Lung (tissue), 12 donors: ENCODE results near the gene FAM185A. TPM values are rescaled to one million over a fixed set of nuclear protein-coding genes. Genes with fewer than 3 reads are reported as not detected.

Source experiments
- ATAC-seq: fragments of 200-7000 bp; cut with Tn5 transposase; one replicate; pipeline ENCODE4 v1.9.1; 2020; ENCODE audit warnings: moderate number of reproducible peaks; ENCODE audit not compliant: insufficient read depth, low FRiP score
- DNase-seq, 3 donors: peaks; one replicate each; pipeline ENCODE4 v3.0.0-alpha.2; 2013 to 2017
- H3K27ac ChIP-seq, 2 donors: one replicate each; pipeline ENCODE4 v1.5.1; 2013; ENCODE audit warnings: mild to moderate bottlenecking in 2 of 2, moderate library complexity in 2 of 2, control low read depth in 1 of 2, inconsistent platforms in 1 of 2, low read depth in 1 of 2, low read length in 1 of 2
- H3K27me3 ChIP-seq, 3 donors: one replicate each; pipeline ENCODE4 v1.5.1; 2013; ENCODE audit warnings: low read length in 2 of 3; ENCODE audit not compliant: control insufficient read depth in 3 of 3, insufficient read depth in 3 of 3
- H3K36me3 ChIP-seq, 4 donors: one replicate each; pipeline ENCODE4 v1.5.1; 2013; ENCODE audit warnings: low read length in 4 of 4, mild to moderate bottlenecking in 1 of 4, moderate library complexity in 1 of 4; ENCODE audit not compliant: control insufficient read depth in 4 of 4, insufficient read depth in 4 of 4
- H3K4me1 ChIP-seq, 5 donors: one replicate each; pipeline ENCODE4 v1.5.1; 2013; ENCODE audit warnings: low read length in 5 of 5, mild to moderate bottlenecking in 2 of 5, moderate library complexity in 1 of 5; ENCODE audit not compliant: control insufficient read depth in 5 of 5, insufficient read depth in 5 of 5
- H3K4me3 ChIP-seq: one replicate; pipeline ENCODE4 v1.5.1; 2013; ENCODE audit warnings: mild to moderate bottlenecking, control low read depth, moderate library complexity
- H3K9ac ChIP-seq, 2 donors: one replicate each; pipeline ENCODE4 v1.5.1; 2013; ENCODE audit warnings: low read length in 2 of 2, control low read depth in 1 of 2; ENCODE audit not compliant: insufficient read depth in 1 of 2
- H3K9me3 ChIP-seq, 4 donors: one replicate each; pipeline ENCODE4 v1.5.1; 2013; ENCODE audit warnings: low read length in 3 of 4, mild to moderate bottlenecking in 1 of 4, moderate library complexity in 1 of 4; ENCODE audit not compliant: control insufficient read depth in 4 of 4, insufficient read depth in 3 of 4
- CTCF ChIP-seq: IDR thresholded peaks from 2 replicates; pipeline ENCODE4 v1.5.1; 2012; ENCODE audit warnings: mild to moderate bottlenecking; ENCODE audit errors: control extremely low read depth, extremely low read depth
- WGBS, 2 donors: extraction: QIAGEN DNeasy Blood & Tissue Kit; methylation state at CpG; one replicate each; pipeline ENCODE4 v1.1.7; 2013; 5-methylcytosine and 5-hydroxymethylcytosine counted together
- polyA plus RNA-seq, 2 donors: library from polyadenylated mRNA; stranded (reverse); fragments of 200-250 nt; gene quantifications; one replicate each; pipeline ENCODE4 v1.2.1, GENCODE V29; 2013
- total RNA-seq, 2 donors: library from RNA; depleted of rRNA in 1 of 2; stranded (reverse); fragments of >200 nt in 1 of 2; gene quantifications; one replicate each; pipeline ENCODE4 v1.2.1, GENCODE V29; 2014 to 2021
- donor health status: control.
- donor health status: control.
- donor health status: Bipolar disorder and iron deficiency.
- donor health status: healthy.
- donor health status: DM: yes; HTN: yes; CAD: no.

The FAM185A gene
- total and polyA plus RNA-seq, 4 donors = 2.8 to 17.3 (median 8.0) TPM

- DNase-seq (no peak), ATAC-seq (no peak)
- WGBS, 2 donors = 95 to 97% methylated on average over 2 of the region's 2 CpGs
These were observed 73.4 kb downstream of the FAM185A start for GRCh38 chr7:102821994-102822747.

GRCh38 chr7:102823390-102824119 lies 74.8 kb downstream of the FAM185A start:
- no peak overlapping the region for H3K9ac ChIP-seq
- H3K9me3 ChIP-seq = no peaks in the 10 kb centered on the region
- no peak for ATAC-seq
- H3K27me3 ChIP-seq = no peaks in the 10 kb centered on the region
- TF ChIP-seq CTCF = no peak
- no peaks in the 10 kb centered on the region for H3K4me1 ChIP-seq
- peaks cover 4 to 8% (median 6%) of the 10 kb centered on the region in 4 donors for H3K36me3 ChIP-seq
- DNase-seq = no peak
- WGBS, 2 donors = 86% methylated on average over 6 of the region's 6 CpGs
- H3K27ac ChIP-seq = no peak overlapping the region
- H3K4me3 ChIP-seq = no peak overlapping the region

More at GRCh38 chr7:102821994-102822747, 73.4 kb downstream of the FAM185A start:
- H3K36me3 ChIP-seq = peaks cover 3 to 8% (median 6%) of the 10 kb centered on the region in 4 donors
- no peak overlapping the region for H3K9ac ChIP-seq
- no peaks in the 10 kb centered on the region for H3K27me3 ChIP-seq
- H3K4me3 ChIP-seq = no peak overlapping the region
- no peak for TF ChIP-seq CTCF
- H3K9me3 ChIP-seq = no peaks in the 10 kb centered on the region
- no peaks in the 10 kb centered on the region for H3K4me1 ChIP-seq
- no peak overlapping the region for H3K27ac ChIP-seq

- Histone ChIP-seq H3K27me3 (no peaks in the 10 kb centered on the region), H3K9me3 (no peaks in the 10 kb centered on the region), H3K4me3 (no peak overlapping the region), H3K27ac (no peak overlapping the region), H3K9ac (no peak overlapping the region), H3K4me1 (peaks cover 0 to 7% (median 0%) of the 10 kb centered on the region in 5 donors), H3K36me3 (peaks cover 4 to 12% (median 7%) of the 10 kb centered on the region in 4 donors)
- DNase-seq (no peak), ATAC-seq (no peak)
- WGBS, 2 donors = 89 to 93% methylated on average over 2 of the region's 2 CpGs
- TF ChIP-seq CTCF = no peak
These were observed 79.5 kb downstream of the FAM185A start for GRCh38 chr7:102828286-102828685.
